DMS153 (cell line): Measurements from ENCODE around the gene TYRO3.
"Not testable (repeated sequence)": the region's sequence is repeated elsewhere in the genome, so short reads cannot be mapped to it uniquely, and the experiment has no call there.

ENCODE experiments used
- DNase-seq: peaks from one replicate; lab custom pipeline; 2025; lab: John Stamatoyannopoulos, UW

TYRO3 gene

GRCh38 chr15:41574158-41574557 lies 15.1 kb downstream of the TYRO3 start:
- no peak for DNase-seq

- no peak for DNase-seq
Measured at GRCh38 chr15:41575282-41575681, 16.3 kb downstream of the TYRO3 start.

- DNase-seq = no peak
Measured at GRCh38 chr15:41577863-41578735, 19.1 kb downstream of the TYRO3 start.

GRCh38 chr15:41578736-41579383 lies 19.8 kb downstream of the TYRO3 start:
- DNase-seq = no peak

- DNase-seq = no peak
Measured at GRCh38 chr15:41581110-41581509, 22.1 kb downstream of the TYRO3 start.

- no peak for DNase-seq
Measured at GRCh38 chr15:41583795-41584194, 24.8 kb downstream of the TYRO3 start.

- no peak for DNase-seq
Measured at GRCh38 chr15:41584636-41585126, 25.7 kb downstream of the TYRO3 start.

GRCh38 chr15:41585127-41586047 lies 26.4 kb downstream of the TYRO3 start:
- DNase-seq = no peak

GRCh38 chr15:41586531-41587282 lies 27.7 kb downstream of the TYRO3 start:
- not testable (repeated sequence) for DNase-seq

- not testable (repeated sequence) for DNase-seq
Measured at GRCh38 chr15:41589018-41589417, 30.0 kb downstream of the TYRO3 start.

GRCh38 chr15:41589571-41589970 lies 30.6 kb downstream of the TYRO3 start:
- DNase-seq = not testable (repeated sequence)

GRCh38 chr15:41591217-41591616 lies 32.2 kb downstream of the TYRO3 start:
- DNase-seq = not testable (repeated sequence)

GRCh38 chr15:41592718-41593117 lies 33.7 kb downstream of the TYRO3 start:
- DNase-seq = not testable (repeated sequence)

- no peak for DNase-seq
Measured at GRCh38 chr15:41594801-41595746, 36.1 kb downstream of the TYRO3 start.

GRCh38 chr15:41596972-41597371 lies 38.0 kb downstream of the TYRO3 start:
- no peak for DNase-seq

- DNase-seq = no peak
Measured at GRCh38 chr15:41597787-41598186, 38.8 kb downstream of the TYRO3 start.

GRCh38 chr15:41599061-41599460 lies 40.0 kb downstream of the TYRO3 start:
- no peak for DNase-seq

GRCh38 chr15:41603411-41603935 lies 44.5 kb downstream of the TYRO3 start:
- DNase-seq = no peak

- no peak for DNase-seq
Measured at GRCh38 chr15:41603941-41604911, 45.2 kb downstream of the TYRO3 start.
